ENCODE results near the gene SMARCAD1.

DNA sequence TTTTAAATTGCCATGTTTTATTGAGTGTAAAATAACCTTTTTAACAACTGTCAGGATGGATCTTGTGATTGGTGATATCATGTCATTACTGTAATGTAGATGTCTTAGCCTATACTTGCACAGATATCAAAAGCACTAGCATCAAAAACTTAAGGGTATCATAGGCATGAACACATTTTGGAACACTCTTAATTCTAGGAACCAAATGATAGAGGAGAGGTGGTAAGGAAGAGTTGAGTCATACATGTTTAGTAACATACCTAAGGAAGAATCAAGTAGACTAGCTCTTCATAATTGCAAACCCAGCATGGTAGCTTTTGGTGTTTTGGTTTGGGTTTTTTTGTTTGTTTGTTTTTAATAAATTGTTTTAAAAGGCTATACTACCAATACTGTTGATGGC lies 43.4 kb downstream of the SMARCAD1 start:
- TF ChIP-seq RAD21 (IDR thresholded peaks at IDR 0.05; ENCODE audit: low read depth) (no peak), CEBPB (IDR thresholded peaks at IDR 0.05) (no peak), NFIC (IDR thresholded peaks at IDR 0.05) (no peak), EP300 (IDR thresholded peaks at IDR 0.05; ENCODE audit: borderline replicate concordance) (no peak), CREB1 (IDR thresholded peaks at IDR 0.05; ENCODE audit: low read depth) (no peak), YY1 (IDR thresholded peaks at IDR 0.05; ENCODE audit: low read depth) (no peak), TAF1 (IDR thresholded peaks at IDR 0.05; ENCODE audit: low read depth) (no peak), EGR1 (IDR thresholded peaks at IDR 0.05) (no peak), FOXM1 (IDR thresholded peaks at IDR 0.05; ENCODE audit: borderline replicate concordance, low read depth) (no peak)
- TF ChIP-seq, protein P1, sequence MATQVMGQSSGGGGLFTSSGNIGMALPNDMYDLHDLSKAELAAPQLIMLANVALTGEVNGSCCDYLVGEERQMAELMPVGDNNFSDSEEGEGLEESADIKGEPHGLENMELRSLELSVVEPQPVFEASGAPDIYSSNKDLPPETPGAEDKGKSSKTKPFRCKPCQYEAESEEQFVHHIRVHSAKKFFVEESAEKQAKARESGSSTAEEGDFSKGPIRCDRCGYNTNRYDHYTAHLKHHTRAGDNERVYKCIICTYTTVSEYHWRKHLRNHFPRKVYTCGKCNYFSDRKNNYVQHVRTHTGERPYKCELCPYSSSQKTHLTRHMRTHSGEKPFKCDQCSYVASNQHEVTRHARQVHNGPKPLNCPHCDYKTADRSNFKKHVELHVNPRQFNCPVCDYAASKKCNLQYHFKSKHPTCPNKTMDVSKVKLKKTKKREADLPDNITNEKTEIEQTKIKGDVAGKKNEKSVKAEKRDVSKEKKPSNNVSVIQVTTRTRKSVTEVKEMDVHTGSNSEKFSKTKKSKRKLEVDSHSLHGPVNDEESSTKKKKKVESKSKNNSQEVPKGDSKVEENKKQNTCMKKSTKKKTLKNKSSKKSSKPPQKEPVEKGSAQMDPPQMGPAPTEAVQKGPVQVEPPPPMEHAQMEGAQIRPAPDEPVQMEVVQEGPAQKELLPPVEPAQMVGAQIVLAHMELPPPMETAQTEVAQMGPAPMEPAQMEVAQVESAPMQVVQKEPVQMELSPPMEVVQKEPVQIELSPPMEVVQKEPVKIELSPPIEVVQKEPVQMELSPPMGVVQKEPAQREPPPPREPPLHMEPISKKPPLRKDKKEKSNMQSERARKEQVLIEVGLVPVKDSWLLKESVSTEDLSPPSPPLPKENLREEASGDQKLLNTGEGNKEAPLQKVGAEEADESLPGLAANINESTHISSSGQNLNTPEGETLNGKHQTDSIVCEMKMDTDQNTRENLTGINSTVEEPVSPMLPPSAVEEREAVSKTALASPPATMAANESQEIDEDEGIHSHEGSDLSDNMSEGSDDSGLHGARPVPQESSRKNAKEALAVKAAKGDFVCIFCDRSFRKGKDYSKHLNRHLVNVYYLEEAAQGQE (IDR thresholded peaks at IDR 0.05; ENCODE audit: low read depth), result no peak
- TF ChIP-seq, protein P2, sequence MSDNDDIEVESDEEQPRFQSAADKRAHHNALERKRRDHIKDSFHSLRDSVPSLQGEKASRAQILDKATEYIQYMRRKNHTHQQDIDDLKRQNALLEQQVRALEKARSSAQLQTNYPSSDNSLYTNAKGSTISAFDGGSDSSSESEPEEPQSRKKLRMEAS (IDR thresholded peaks at IDR 0.05), result no peak
